ENCODE data around the gene TLE4. TPM values are rescaled to one million over a fixed set of nuclear protein-coding genes. Genes with fewer than 3 reads are reported as not detected.

Gene TLE4
- total and polyA plus RNA-seq, 2 of the 4 experiments (the other 2 are of a cell fraction), result 68.0 to 78.1 TPM

DNA sequence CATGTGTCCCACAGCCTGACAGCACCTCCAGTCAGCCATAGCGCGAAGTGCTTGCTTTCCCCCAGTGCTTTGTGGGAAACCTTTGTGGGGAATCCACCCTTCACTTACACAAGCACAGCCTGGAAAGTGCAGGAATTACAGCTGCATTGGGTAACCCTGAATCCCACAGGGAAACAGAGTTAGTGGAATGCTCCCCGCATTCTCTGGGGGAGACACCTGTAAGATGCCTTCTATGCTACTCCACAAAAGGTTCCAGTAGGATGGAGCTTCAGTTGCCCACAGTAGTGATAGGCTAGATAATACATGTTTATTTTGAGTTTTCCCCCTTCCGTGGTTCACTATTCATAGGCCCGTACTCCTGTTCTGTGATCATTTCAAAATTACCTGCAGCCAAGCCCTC is 60.3 kb downstream of the TLE4 start:
- H3K79me1 ChIP-seq (ENCODE audit: low read depth in 1 of 2, low read length in 2 of 2), result peaks cover 21 to 51% of the 10 kb centered on the region in 2 experiments
- ChIA-PET POLR2A (ENCODE audit: unreplicated experiment) (no interaction called here), CTCF (no interaction called here)
- H4K91ac ChIP-seq (ENCODE audit: insufficient read depth, low read depth, low read length), result no peak overlapping the region
- H3K14ac ChIP-seq (replicated peaks; ENCODE audit: low read depth, low read length), result no peak overlapping the region
- no peak for TF ChIP-seq MAFK (IDR thresholded peaks at IDR 0.05; ENCODE audit: low read depth, low read length)
- no peak for TF ChIP-seq BHLHE40 (IDR thresholded peaks at IDR 0.05; ENCODE audit: low read depth, low read length)
- no peak for TF ChIP-seq FOS (IDR thresholded peaks at IDR 0.05; ENCODE audit: low read depth, low read length)
- TF ChIP-seq NFE2L2 (IDR thresholded peaks at IDR 0.05; ENCODE audit: low read depth, low read length), result no peak
- no peak for TF ChIP-seq RCOR1 (IDR thresholded peaks at IDR 0.05; ENCODE audit: insufficient replicate concordance, low read length)
- TF ChIP-seq SMC3 (IDR thresholded peaks at IDR 0.05; ENCODE audit: low read depth, low read length), result no peak
- TF ChIP-seq RFX5 (IDR thresholded peaks at IDR 0.05; ENCODE audit: low read depth, low read length), result no peak
- TF ChIP-seq RAD21 (IDR thresholded peaks at IDR 0.05; ENCODE audit: low read length), result no peak
- no peak for TF ChIP-seq MXI1 (IDR thresholded peaks at IDR 0.05; ENCODE audit: borderline replicate concordance, low read depth, low read length)
- no peak for TF ChIP-seq CEBPB (IDR thresholded peaks at IDR 0.05; ENCODE audit: low read depth, low read length)
- no peak for TF ChIP-seq POLR2A (IDR thresholded peaks at IDR 0.05; ENCODE audit: low read depth, low read length)
- TF ChIP-seq, protein P1, sequence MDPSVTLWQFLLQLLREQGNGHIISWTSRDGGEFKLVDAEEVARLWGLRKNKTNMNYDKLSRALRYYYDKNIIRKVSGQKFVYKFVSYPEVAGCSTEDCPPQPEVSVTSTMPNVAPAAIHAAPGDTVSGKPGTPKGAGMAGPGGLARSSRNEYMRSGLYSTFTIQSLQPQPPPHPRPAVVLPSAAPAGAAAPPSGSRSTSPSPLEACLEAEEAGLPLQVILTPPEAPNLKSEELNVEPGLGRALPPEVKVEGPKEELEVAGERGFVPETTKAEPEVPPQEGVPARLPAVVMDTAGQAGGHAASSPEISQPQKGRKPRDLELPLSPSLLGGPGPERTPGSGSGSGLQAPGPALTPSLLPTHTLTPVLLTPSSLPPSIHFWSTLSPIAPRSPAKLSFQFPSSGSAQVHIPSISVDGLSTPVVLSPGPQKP (IDR thresholded peaks at IDR 0.05; ENCODE audit: borderline replicate concordance, low read depth, low read length), result no peak
- TF ChIP-seq, protein P2, sequence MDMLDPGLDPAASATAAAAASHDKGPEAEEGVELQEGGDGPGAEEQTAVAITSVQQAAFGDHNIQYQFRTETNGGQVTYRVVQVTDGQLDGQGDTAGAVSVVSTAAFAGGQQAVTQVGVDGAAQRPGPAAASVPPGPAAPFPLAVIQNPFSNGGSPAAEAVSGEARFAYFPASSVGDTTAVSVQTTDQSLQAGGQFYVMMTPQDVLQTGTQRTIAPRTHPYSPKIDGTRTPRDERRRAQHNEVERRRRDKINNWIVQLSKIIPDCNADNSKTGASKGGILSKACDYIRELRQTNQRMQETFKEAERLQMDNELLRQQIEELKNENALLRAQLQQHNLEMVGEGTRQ (IDR thresholded peaks at IDR 0.05; ENCODE audit: low read depth, low read length), result no peak
- no peak for TF ChIP-seq CHD1 (IDR thresholded peaks at IDR 0.05; ENCODE audit: low read depth, low read length)
- TF ChIP-seq CTCF (conservative IDR thresholded peaks at IDR 0.05; ENCODE audit: low read depth, low read length), result no peak
- no peak for TF ChIP-seq MAZ (IDR thresholded peaks at IDR 0.05; ENCODE audit: borderline replicate concordance, low read depth, low read length)
- H3K9me3 ChIP-seq (ENCODE audit: control insufficient read depth, insufficient read depth, low read length), result no peaks in the 10 kb centered on the region
- no peak overlapping the region for H4K8ac ChIP-seq (ENCODE audit: low read depth in 2 of 2, low read length in 2 of 2)
- no peak overlapping the region for H2BK20ac ChIP-seq (ENCODE audit: low read depth, low read length)
- H3K9me1 ChIP-seq (ENCODE audit: insufficient read depth, low read length), result peaks cover 6% of the 10 kb centered on the region; the same call in 1 of the 2 replicates
- in situ Hi-C loops (cut with MboI; ENCODE audit: low sequenced_read_pairs), result no loop called here
- peaks cover 3% of the 10 kb centered on the region; the same call in 1 of the 2 replicates for H3K36me3 ChIP-seq (ENCODE audit: control insufficient read depth, insufficient read depth, low read length)
- H3K9ac ChIP-seq (ENCODE audit: low read depth, low read length), result no peak overlapping the region
- H3K23ac ChIP-seq (ENCODE audit: low read depth, low read length), result no peak overlapping the region; the same call in 1 of the 2 replicates
- no peak overlapping the region for H3K4ac ChIP-seq (ENCODE audit: low read depth, low read length)
- no peak overlapping the region for H4K5ac ChIP-seq (ENCODE audit: low read depth, low read length)
- no peak for ATAC-seq (ENCODE audit: low read depth)
- no peaks in the 10 kb centered on the region for H3K4me1 ChIP-seq (ENCODE audit: control insufficient read depth, insufficient read depth, low read length)
- no peak overlapping the region for H2BK120ac ChIP-seq (ENCODE audit: low read depth, low read length)
- H4K20me1 ChIP-seq (ENCODE audit: insufficient read depth, low read length), result no peaks in the 10 kb centered on the region; the same call in 1 of the 2 replicates
- H3K27me3 ChIP-seq (ENCODE audit: control insufficient read depth, insufficient read depth, low read length), result no peaks in the 10 kb centered on the region
- dilution Hi-C loops (cut with HindIII; ENCODE audit: low sequenced_read_pairs, unreplicated experiment), result no loop called here
- no peak for DNase-seq
- intact Hi-C loops (cut with micrococcal nuclease), result no loop called here
- H3K4me2 ChIP-seq (ENCODE audit: low read depth, low read length), result no peak overlapping the region
- H3K18ac ChIP-seq (ENCODE audit: low read depth, low read length), result no peak overlapping the region
- no TSS peak for BruUV-seq (replicated peaks)
- no peak overlapping the region for H3K27ac ChIP-seq (ENCODE audit: insufficient read depth, low read length)
- no peak overlapping the region for H3K4me3 ChIP-seq (ENCODE audit: insufficient read depth, low read depth, low read length)
- no peak overlapping the region for H2BK15ac ChIP-seq (ENCODE audit: low read depth, low read length)
- H3K56ac ChIP-seq (ENCODE audit: extremely low read depth, insufficient read depth, low read length), result no peak overlapping the region
- H2AK5ac ChIP-seq (ENCODE audit: low read depth, low read length), result no peak overlapping the region
- no peak overlapping the region for H2AK9ac ChIP-seq (replicated peaks; ENCODE audit: low read depth, low read length, poor library complexity)
- no peak overlapping the region for H2BK5ac ChIP-seq (ENCODE audit: low read depth, low read length, poor library complexity, severe bottlenecking)
- H2AFZ ChIP-seq (replicated peaks; ENCODE audit: low read length, poor library complexity), result no peak overlapping the region
- WGBS, 2 experiments (ENCODE audit: extremely low coverage in 2 of 2, insufficient read length in 1 of 2), result no CpG with 5 or more reads among the region's 5 CpGs

Measured in IMR-90 (cell line).